H1 (cell line): ENCODE data around the gene CCDC15.

Source experiments
- POLR2A ChIP-seq, 2 experiments: IDR thresholded peaks; 1 replicate in 1 of 2; 2 replicates in 1 of 2; pipeline ENCODE4 v1.6.1; 2011; ENCODE audit warnings: low read depth in 2 of 2, low read length in 2 of 2, mild to moderate bottlenecking in 2 of 2; ENCODE audit errors: control extremely low read depth in 1 of 2
- TF ChIP-seq, protein P1 (sequence below), 3 experiments: IDR thresholded peaks; 1 replicate in 2 of 3; 2 replicates in 1 of 3; pipeline versions ENCODE4 v1.5.1 to v1.6.1; 2011; ENCODE audit warnings: low read length in 3 of 3, mild to moderate bottlenecking in 3 of 3, inconsistent platforms in 2 of 3, low read depth in 1 of 3, moderate library complexity in 1 of 3; ENCODE audit not compliant: insufficient read depth in 1 of 3; ENCODE audit errors: control extremely low read depth in 1 of 3

- TF ChIP-seq, protein P1, sequence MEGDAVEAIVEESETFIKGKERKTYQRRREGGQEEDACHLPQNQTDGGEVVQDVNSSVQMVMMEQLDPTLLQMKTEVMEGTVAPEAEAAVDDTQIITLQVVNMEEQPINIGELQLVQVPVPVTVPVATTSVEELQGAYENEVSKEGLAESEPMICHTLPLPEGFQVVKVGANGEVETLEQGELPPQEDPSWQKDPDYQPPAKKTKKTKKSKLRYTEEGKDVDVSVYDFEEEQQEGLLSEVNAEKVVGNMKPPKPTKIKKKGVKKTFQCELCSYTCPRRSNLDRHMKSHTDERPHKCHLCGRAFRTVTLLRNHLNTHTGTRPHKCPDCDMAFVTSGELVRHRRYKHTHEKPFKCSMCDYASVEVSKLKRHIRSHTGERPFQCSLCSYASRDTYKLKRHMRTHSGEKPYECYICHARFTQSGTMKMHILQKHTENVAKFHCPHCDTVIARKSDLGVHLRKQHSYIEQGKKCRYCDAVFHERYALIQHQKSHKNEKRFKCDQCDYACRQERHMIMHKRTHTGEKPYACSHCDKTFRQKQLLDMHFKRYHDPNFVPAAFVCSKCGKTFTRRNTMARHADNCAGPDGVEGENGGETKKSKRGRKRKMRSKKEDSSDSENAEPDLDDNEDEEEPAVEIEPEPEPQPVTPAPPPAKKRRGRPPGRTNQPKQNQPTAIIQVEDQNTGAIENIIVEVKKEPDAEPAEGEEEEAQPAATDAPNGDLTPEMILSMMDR (IDR thresholded peaks at IDR 0.05; ENCODE audit: control extremely low read depth in 1 of 3, insufficient read depth in 1 of 3, low read depth in 1 of 3, low read length in 3 of 3): no peak
- no peak for TF ChIP-seq POLR2A (IDR thresholded peaks at IDR 0.05; ENCODE audit: control extremely low read depth in 1 of 2, low read depth in 2 of 2, low read length in 2 of 2)
These were observed 18.2 kb upstream of the CCDC15 start, which contains the start of gene HEPACAM for GRCh38 chr11:124935548-124936514.
